ENCODE data around the gene LIPN. TPM values are rescaled to one million over a fixed set of nuclear protein-coding genes. Genes with fewer than 3 reads are reported as not detected.
A peak's percentile ranks its signal among the peaks of the same experiment; 100 is the strongest.
"Not testable (repeated sequence)": the region's sequence is repeated elsewhere in the genome, so short reads cannot be mapped to it uniquely, and the experiment has no call there.

LIPN gene, protein sequence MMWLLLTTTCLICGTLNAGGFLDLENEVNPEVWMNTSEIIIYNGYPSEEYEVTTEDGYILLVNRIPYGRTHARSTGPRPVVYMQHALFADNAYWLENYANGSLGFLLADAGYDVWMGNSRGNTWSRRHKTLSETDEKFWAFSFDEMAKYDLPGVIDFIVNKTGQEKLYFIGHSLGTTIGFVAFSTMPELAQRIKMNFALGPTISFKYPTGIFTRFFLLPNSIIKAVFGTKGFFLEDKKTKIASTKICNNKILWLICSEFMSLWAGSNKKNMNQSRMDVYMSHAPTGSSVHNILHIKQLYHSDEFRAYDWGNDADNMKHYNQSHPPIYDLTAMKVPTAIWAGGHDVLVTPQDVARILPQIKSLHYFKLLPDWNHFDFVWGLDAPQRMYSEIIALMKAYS
- 0.22 TPM for total RNA-seq
- long read RNA-seq = 0 reads

DNA sequence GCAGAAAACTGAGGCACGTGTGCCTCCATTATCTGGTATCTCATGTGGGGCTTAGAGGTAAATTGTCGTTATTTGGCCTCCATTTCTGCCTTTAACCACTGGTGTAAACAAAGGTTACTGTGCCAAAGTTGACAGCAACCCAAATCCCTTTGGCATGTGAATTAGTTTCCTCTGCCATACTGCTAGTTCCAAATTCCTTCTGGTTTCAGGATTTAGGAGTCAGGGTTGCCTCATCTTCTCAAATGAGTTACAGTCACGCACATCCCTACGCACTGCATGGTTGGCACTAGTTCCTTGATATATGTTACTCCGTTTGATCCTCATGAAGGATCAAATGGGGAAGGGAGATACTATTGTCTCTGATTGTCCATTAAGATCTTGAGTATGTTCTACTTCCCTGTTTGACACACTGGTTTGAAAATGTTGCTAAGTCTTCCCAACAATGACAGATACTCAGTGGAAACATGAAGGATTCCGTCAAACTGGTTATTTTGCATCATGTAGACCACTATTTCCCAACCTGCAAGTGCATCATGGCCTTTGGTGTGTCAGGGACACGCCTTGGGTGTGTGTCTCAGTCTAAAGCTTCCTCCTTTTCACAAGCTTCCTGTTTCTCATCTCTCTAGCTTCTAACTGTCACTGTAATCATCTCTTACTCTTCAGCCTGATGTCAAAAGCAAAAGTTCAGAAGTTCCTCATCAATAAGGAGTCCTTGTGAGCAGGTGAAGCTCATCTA is at the start of gene LIPN:
Gene LIPN (plus strand): TSS at position 655 of the 736 bp plus-strand sequence. CDS start 1,386 bp downstream, outside the sequence.
- intact Hi-C loops (cut with micrococcal nuclease) = no loop called here
- DNase-seq (no peak), ATAC-seq (peak; percentile 41)

DNA sequence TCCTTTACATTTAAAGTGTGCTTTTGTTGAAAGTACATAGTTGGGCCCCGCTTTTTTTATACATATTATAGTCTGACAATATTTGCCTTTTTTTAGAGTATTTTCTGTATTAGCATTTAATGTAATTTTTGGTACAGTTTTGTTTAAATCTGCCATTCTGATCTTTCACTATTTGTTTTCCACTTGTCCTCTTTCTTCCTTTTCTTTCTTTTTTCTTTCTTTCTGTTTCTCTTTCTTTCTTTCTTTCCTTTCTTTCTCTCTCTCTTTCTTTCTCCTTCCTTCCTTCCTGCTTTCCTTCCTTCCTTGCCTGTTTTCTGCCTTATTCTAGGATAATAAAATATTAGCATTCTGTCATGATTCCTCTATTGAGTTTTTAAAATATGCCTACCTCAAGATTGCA is 44.3 kb upstream of the LIPN start:
- no peak for DNase-seq
- intact Hi-C loops (cut with micrococcal nuclease) = no loop called here

DNA sequence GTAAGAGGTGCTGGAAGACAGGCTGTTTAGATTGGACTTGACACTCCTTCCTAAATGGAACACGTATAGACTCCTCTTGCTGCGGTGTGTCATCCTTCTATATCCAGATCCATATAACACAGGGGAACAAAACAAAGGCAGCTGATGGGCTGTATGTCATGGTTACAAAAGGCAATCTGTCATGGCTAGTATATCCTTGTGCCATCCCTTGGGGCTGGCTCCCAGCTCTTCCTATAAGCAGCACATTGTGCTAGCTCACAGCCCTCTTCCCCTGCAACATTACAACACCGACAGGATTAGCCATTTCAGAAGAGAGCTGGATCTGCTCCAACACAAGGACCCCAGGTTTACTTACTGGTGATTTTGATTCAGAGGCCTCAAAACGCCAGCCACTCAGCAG is 38.4 kb upstream of the LIPN start:
- ATAC-seq (no peak), DNase-seq (no peak)
- intact Hi-C loops (cut with micrococcal nuclease) = no loop called here

More for the DNA sequence above, 44.3 kb upstream of the LIPN start:
- no peak for ATAC-seq

DNA sequence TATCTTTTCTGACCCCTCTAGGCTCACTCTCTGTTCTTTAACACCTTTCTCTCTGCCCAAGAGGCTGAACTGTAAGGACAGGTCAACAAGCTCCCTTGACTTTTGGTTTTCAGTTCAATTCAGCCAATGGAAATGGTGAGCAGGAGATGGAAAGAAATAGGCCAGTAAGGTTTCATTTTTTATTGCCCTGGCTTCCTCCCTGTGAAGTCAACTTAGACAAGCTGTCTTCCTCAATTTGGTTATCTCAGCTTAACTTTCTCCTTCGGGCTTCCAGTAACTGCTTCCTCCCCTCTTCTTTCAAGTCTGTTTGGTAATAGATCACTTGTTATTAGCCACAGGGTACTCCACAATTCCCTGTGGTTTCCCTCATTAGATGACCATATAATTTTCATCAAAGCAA is 34.0 kb upstream of the LIPN start:
- ATAC-seq (no peak), DNase-seq (no peak)
- intact Hi-C loops (cut with micrococcal nuclease) = no loop called here

DNA sequence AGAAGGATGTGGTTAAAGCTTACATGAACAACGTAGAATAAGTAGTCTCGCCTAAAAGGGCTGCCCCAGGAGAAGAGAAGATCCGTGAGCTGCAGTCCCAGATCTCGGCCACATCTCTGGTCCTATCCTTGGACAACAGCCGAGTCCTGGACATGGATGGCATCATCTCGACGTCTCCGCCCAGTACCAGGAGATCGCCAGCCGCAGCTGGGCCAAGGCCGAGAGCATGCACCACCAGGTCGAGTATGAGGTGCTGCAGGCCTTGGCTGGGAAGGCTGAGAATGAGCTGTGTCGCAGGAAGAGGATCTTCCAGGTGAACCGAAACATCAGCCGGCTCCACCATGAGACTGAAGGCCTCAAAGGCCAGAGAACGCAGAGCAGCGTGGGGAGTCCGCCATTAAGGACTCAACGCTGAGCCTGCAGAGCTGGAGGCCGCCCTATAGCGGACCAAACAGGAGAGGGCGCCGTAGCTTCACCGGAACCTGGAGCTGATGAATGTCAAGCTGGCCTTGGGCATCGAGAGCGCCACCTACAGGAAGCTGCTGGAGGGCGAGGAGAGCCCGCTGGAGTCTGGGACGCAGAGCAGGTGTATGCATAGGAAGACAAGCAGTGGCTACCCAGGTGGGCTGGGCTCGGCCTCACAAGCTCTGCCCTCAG is 31.6 kb upstream of the LIPN start:
- ATAC-seq (no peak), DNase-seq (peak; percentile 29)
- intact Hi-C loops (cut with micrococcal nuclease) = no loop called here

DNA sequence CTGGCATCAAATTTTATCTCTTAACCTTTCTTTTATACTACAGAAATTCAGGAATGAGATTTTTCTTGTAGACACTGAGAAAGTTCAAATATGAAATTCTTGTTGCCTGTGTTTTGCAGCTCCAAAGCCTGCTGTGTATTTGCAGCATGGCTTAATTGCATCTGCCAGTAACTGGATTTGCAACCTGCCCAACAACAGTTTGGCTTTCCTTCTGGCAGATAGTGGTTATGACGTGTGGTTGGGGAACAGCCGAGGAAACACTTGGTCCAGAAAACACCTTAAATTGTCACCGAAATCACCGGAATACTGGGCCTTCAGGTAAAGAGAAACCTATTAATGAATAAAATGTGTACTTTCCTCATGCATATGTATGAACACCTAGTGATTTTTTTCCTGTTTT is 29.0 kb upstream of the LIPN start:
- ATAC-seq (no peak), DNase-seq (no peak)
- intact Hi-C loops (cut with micrococcal nuclease) = no loop called here

DNA sequence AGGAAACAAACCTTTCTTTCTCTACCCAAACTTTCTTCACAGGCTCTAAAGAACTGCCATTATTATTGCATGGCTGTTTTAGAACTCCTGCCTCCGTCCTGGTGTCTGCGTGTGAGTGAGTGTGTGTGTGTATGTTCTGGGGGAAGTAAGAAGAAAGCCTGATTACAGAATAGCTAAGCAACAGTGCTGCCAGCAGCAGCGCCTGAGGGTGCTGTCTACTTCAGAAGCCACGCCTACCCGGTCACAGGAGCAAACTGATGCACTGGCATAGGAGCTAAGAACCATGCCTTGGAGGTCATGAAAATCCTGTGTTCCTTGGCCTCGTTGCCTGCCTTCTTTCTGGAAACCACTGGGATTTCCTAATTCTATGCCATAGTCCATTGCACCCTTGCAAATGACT is 28.5 kb upstream of the LIPN start:
- DNase-seq (no peak), ATAC-seq (peak; percentile 33)
- intact Hi-C loops (cut with micrococcal nuclease) = no loop called here

DNA sequence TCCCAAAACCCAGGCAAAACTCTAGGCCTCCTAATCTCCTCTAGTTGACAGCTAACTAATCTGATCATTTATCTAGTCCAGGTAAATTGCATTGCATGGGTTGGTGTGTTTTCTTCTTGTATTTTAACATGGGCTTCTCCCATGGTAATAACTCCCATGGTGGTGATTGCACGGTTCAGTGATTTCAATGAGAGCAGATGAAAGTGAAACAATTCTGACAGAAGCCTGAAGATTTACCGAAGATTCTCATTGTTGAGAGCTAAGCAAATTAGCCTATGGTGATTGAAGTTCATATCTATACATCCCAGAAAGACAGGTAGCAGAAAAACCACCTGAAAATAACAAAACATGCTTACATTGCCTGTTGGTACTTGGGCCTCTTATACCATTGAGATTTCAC is 26.6 kb upstream of the LIPN start:
- ATAC-seq (no peak), DNase-seq (no peak)
- intact Hi-C loops (cut with micrococcal nuclease) = no loop called here

DNA sequence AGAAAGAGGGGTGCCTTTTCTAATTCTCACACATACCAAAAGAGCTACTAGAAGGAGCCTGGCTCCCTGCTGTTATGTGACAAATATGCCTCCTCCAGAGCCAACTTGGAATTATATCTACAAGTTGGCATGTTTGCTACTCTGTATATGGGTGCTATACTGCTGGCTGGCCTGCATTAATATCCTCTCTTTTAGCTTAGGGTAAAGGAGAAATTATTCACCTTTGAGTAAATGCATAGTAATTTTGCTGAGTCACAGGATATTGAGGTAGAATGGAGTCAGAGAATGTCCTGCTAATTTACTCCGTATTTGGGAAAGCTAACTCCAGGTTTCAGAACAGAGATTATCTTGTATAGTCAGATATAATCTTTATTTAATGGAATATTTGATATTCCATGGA is 24.2 kb upstream of the LIPN start:
- ATAC-seq (no peak), DNase-seq (no peak)
- intact Hi-C loops (cut with micrococcal nuclease) = no loop called here

DNA sequence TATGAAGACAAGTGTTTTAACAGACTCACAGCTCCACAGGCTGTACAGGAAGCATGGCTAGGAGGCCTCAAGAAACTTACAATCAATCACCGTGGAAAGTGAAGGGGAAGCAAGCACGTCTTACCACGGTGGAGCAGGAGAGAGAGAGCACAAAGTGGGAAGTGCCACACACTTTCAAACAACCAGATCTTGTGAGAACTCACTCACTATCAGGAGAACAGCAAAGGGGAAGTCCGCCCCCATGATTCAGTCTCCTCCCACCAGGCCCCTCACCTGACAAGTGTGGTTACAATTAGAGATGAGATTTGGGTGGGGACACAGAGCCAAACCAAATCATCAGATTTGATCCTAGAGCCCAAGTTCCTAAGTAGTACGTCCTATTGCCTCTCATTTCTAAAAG is 17.9 kb upstream of the LIPN start:
- intact Hi-C loops (cut with micrococcal nuclease); DNase-seq; ATAC-seq: not testable (repeated sequence)

DNA sequence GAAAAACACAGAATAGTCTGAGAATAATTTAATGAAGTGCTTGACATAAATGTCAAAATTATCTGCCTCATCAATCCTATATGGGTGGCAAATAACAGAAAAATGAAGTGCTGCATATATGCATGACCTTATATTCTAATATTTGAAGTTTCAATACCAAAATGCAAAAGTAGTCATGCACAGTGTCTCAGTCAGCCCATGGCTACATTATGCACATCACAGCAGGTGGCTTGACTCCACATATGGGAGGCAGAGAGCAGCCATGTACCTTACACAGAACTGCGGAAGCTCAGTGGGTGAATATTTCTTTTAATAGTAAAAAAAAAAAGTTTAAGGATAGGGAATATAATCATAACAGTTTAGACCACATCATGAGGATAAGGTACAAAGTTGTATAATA is 17.4 kb upstream of the LIPN start:
- no peak for ATAC-seq
- intact Hi-C loops (cut with micrococcal nuclease) = no loop called here
- no peak for DNase-seq

DNA sequence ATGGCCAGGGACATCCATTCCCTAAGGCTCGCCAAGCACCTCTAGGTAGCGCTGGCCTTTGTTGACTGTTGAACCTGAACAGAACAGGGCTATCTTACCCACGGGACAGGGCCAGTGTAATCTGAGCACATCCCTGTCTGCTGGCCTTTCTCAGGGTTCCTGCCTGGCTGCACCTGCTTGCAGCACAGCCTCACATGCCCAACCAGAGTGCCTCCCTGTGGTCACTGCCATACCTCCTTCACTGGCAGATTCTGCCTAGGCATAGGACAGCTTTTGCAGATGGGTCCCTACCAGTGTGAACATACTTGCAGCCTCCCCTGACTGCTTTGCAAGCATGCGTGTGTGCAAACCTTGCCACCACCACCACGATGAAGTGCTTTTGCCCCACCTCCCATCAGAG is 15.8 kb upstream of the LIPN start:
- ATAC-seq (no peak), DNase-seq (no peak)
- intact Hi-C loops (cut with micrococcal nuclease) = no loop called here

DNA sequence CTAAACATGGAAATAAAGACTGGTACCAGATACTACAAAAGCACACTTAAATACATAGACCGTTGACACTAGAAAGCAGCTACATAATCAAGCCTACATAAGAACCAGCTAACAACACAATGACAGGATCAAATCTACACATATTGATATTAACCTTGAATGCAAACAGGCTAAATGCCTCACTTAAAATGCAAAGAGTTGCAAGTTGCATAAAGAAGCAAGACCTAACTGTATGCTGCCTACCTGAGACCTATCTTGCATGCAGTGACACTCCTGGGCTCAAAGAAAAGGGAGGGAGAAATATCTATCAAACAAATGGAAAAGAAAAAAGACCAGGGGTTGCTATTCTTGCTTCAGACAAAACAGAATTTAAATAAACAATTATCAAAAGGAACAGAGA is 14.2 kb upstream of the LIPN start:
- no peak for ATAC-seq
- intact Hi-C loops (cut with micrococcal nuclease) = no loop called here
- no peak for DNase-seq

DNA sequence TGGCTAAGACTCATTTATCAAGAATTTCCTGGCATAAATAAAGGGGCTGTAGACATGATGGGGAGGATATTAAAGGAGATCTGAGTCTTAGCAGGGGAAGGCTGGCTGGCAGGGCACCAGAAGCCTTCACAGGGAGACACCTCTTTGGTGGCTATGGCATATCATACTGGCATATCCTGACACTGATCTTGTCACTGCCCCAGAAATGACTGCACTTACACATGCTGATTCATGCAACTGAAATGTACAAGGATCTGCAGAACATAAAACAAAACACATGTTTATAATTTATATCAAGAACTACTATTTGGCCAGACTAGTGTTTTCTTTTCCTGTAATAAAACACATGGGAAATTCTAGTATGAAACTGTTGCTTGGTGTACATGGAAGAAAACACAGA is 5.5 kb upstream of the LIPN start:
- ATAC-seq (no peak), DNase-seq (no peak)
- intact Hi-C loops (cut with micrococcal nuclease) = no loop called here

DNA sequence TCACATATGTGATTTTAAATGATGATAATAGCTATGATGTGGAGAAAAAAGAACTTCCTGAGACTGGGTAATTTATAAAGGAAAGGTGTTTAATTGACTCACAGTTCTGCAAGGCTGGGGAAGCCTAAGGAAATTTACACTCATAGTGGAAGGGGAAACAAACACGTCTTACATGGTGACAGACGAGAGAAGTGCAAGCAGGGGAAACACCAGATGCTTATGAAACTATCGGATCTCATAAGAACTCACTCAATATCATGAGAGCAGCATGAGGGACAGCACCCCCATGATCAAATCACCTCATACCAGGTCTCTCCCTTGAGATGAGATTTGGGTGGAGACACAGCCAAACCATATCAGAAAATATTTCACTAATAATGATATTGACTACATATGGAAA is 4.1 kb upstream of the LIPN start:
- DNase-seq (no peak), ATAC-seq (no peak)
- intact Hi-C loops (cut with micrococcal nuclease) = no loop called here

DNA sequence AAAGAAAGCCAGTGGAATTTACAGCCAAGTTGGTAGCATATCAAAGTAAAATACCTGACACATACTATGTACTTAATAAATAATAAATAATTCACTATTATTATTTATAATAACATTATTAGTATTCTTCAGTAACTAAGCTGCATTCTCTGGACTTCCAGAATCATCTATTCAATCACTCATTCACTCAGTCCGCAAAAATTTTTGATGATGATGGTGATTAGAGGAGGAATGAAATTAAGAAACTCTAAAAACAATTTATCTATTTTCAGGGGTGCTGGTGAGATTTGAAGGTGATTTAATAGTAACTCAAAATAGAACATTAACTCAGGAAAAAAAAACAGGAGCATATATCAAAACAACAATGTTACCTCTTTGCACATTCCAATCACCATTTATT is 3.2 kb upstream of the LIPN start:
- intact Hi-C loops (cut with micrococcal nuclease) = no loop called here
- no peak for ATAC-seq
- DNase-seq = no peak

DNA sequence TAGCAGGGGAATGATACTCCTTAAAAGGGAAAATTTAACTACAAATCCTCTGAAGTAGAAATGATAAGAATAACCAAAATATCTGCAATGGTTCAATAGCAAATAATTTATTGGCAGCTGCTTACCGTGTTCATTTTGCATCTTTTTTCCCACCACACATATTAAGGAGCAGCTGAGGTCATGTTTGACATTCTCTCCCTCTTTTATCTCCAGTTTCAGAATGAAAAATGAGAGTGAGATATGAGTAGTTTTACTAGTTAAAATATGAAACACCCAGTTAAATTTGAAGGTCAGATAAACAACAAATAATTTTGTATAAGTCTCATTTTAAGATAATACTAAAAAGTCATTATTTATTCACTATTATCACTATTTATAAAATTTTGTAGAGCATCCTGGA is 3.1 kb downstream of the LIPN start:
- DNase-seq (no peak), ATAC-seq (no peak)
- intact Hi-C loops (cut with micrococcal nuclease) = no loop called here

DNA sequence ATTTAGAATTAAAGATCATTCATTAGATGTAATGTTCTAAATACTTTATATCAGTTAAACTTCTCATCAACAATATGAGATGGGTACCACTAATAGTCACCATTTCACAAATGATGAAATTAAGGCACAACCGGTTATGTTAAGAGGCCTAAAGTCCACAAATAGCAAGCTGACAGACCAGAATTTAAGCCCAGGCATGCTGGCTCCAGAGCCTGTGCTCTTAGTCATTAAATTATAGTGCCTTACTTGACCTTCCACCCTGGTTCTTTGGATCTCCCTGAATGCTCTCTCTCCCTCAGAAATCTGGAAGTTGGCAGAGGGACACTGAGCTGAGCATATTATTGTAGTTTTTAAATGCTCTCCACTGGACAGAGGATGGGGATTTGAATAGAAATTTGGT is 3.6 kb downstream of the LIPN start:
- intact Hi-C loops (cut with micrococcal nuclease) = no loop called here
- no peak for ATAC-seq
- no peak for DNase-seq

DNA sequence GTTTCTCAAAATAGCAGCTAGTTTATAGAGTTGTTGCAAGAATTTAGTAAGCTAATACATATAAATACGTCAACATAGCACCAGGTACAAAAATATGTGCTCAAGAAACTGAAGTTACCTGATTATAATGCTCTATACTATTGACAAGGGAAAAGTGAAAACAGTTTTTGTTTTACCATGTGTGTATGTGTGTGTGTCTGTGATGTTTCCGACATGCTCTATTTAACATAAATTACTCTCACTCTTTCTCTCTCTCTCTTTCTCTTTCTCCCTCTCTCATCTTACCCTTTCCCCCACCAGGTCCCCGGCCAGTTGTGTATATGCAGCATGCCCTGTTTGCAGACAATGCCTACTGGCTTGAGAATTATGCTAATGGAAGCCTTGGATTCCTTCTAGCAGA is 4.3 kb downstream of the LIPN start:
- no peak for ATAC-seq
- no peak for DNase-seq
- intact Hi-C loops (cut with micrococcal nuclease) = no loop called here

DNA sequence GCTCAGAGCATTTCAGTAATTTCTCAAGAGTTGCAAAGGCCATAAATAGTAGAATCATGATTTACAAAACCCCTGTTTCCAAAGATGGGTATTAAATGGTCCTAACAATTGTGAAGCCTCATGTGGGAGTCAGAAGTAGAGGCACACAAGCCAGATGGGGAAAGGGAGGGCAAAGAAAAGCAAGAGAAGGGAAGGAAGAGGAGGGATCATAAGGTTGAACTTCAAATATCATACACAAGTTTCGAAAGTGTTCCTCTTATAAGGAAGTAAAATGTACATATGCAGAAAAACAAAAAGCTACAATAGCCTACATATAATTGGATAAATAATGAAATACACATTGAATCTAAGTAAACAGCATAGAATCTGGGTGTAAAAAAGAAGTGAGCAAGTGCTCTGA is 6.0 kb downstream of the LIPN start:
- intact Hi-C loops (cut with micrococcal nuclease) = no loop called here

More for the DNA sequence above, 6.0 kb downstream of the LIPN start:
- DNase-seq (no peak), ATAC-seq (no peak)

Measured in left ventricle myocardium superior (tissue), 1 donor.